Thoracic aorta (tissue), 2 donors: ENCODE measurements around the gene CORIN. TPM values are rescaled to one million over a fixed set of nuclear protein-coding genes. Genes with fewer than 3 reads are reported as not detected.

ENCODE experiments used
- ATAC-seq: fragments of 150-250 bp; one replicate; pipeline ENCODE4 v1.8.0; 2017; ENCODE audit warnings: low read depth; ENCODE audit not compliant: insufficient number of reproducible peaks, low FRiP score
- DNase-seq: peaks from one replicate; pipeline ENCODE4 v3.0.0-alpha.2; 2020; ENCODE audit warnings: low spot score
- H3K27ac ChIP-seq, 2 donors: fragments of 200-600 bp; sonication (generic); 1 replicate in 1 of 2; 2 replicates in 1 of 2; pipeline ENCODE4 v1.5.1; 2016; ENCODE audit warnings: mild to moderate bottlenecking in 2 of 2, moderate library complexity in 2 of 2
- H3K27me3 ChIP-seq: fragments of 200-600 bp; sonication (generic); replicated peaks from 2 replicates; pipeline ENCODE4 v1.6.0; 2016; ENCODE audit warnings: mild to moderate bottlenecking; ENCODE audit not compliant: insufficient read depth
- H3K36me3 ChIP-seq: fragments of 200-600 bp; sonication (generic); one replicate; pipeline ENCODE4 v1.5.1; 2016
- H3K4me1 ChIP-seq, 2 donors: fragments of 200-600 bp; sonication (generic); 1 replicate in 1 of 2; 2 replicates in 1 of 2; pipeline versions ENCODE4 v1.5.1 to v1.6.0; 2016; ENCODE audit warnings: low read depth in 2 of 2, mild to moderate bottlenecking in 1 of 2; ENCODE audit not compliant: control insufficient read depth in 1 of 2
- H3K4me3 ChIP-seq: fragments of 200-600 bp; sonication (generic); 2 replicates; pipeline ENCODE4 v1.5.1; 2016; ENCODE audit warnings: mild to moderate bottlenecking
- H3K9me3 ChIP-seq: fragments of 200-600 bp; sonication (generic); 2 replicates; pipeline ENCODE4 v1.5.1; 2016
- total RNA-seq, 2 donors: library from RNA; depleted of rRNA; stranded (reverse); fragments of >200 nt; gene quantifications; one replicate each; pipeline versions ENCODE4 v1.1.0 to v1.2.3, GENCODE V29; 2016
- TF ChIP-seq, protein P1 (sequence below): fragments of 200-600 bp; sonication (generic); IDR thresholded peaks from one replicate; pipeline ENCODE4 v1.5.1; 2019; ENCODE audit warnings: antibody characterized with exemption

Gene CORIN
- total RNA-seq, 2 donors from 2014 or later, result 0.63 to 1.9 TPM

DNA sequence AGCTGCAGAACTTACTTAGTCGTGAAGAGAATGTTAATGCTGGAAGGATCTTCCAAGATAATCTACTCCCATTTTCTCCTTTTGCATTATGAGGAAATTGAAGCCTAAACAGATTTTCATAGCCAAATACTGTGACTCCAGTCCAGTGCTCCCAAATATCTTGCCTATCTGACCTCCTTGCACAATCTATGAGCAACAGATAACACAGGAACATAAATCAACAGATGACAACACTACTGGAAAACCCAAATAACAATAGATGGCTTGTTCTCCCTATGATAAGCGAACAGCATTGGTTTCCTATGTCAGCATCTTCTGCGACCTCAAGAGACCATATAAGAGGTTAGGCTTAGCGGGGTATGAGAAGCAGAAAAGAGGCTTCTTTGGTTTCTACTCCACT, 88.0 kb downstream of the CORIN start:
- Histone ChIP-seq H3K27ac (no peak overlapping the region), H3K4me3 (no peak overlapping the region), H3K4me1 (no peaks in the 10 kb centered on the region), H3K9me3 (no peaks in the 10 kb centered on the region), H3K36me3 (no peaks in the 10 kb centered on the region), H3K27me3 (no peaks in the 10 kb centered on the region)
- ATAC-seq (no peak), DNase-seq (no peak)
- TF ChIP-seq, protein P1, sequence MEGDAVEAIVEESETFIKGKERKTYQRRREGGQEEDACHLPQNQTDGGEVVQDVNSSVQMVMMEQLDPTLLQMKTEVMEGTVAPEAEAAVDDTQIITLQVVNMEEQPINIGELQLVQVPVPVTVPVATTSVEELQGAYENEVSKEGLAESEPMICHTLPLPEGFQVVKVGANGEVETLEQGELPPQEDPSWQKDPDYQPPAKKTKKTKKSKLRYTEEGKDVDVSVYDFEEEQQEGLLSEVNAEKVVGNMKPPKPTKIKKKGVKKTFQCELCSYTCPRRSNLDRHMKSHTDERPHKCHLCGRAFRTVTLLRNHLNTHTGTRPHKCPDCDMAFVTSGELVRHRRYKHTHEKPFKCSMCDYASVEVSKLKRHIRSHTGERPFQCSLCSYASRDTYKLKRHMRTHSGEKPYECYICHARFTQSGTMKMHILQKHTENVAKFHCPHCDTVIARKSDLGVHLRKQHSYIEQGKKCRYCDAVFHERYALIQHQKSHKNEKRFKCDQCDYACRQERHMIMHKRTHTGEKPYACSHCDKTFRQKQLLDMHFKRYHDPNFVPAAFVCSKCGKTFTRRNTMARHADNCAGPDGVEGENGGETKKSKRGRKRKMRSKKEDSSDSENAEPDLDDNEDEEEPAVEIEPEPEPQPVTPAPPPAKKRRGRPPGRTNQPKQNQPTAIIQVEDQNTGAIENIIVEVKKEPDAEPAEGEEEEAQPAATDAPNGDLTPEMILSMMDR, result no peak

DNA sequence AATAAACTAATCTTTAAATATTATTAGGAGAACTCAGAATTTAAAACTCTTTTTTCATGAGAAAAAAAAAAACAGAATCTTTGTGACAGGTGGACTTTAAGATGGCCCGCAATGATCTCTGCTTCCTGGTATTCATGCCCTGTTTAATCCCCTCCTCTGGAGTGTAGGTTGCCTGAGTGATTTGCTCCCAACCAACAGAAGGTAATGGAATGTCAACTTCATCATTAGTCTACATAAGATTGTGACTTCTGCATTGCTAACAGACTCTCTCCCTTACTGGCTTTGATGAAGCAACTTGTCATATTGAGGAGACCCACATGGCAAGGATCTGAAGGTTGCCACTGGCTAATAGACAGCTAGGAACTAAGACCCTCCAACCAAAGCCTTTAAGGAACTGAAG, 88.8 kb downstream of the CORIN start:
- H3K27me3 ChIP-seq, result no peaks in the 10 kb centered on the region
- no peak for ATAC-seq
- no peaks in the 10 kb centered on the region for H3K4me1 ChIP-seq
- TF ChIP-seq, protein P1, result no peak
- H3K9me3 ChIP-seq, result no peaks in the 10 kb centered on the region
- H3K36me3 ChIP-seq, result no peaks in the 10 kb centered on the region
- no peak overlapping the region for H3K27ac ChIP-seq
- no peak for DNase-seq
- H3K4me3 ChIP-seq, result no peak overlapping the region

DNA sequence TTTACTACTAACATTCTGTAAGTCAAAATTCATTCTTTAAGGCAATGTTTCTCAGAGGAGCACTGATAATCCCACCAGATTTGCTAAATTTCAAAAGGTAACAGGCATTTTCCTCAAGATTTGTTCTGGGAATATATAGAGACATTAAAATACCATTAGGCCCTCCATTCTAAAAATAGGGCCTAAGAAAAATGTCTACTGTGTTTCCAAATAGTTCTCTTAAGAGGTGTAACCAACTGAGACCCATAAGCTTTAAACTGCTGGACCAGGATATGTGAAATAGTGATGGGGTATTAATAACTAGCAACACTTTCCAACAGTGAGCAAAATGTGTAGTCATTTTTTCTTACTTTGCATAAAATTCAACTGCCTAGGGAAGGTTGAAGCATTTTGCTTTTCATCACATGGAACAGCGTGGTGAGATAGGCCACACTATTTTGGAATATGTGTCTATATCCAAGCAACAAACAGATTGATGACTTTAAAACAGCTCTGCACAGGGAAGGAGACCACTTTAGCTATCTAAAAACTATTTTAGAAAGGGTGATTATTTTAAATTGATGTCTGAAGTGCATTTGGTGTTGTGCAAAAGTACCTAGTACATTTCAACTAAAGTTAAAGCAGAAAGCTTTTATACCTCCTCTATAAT, 89.9 kb downstream of the CORIN start:
- no peak for ATAC-seq
- no peaks in the 10 kb centered on the region for H3K4me1 ChIP-seq
- no peaks in the 10 kb centered on the region for H3K9me3 ChIP-seq

DNA sequence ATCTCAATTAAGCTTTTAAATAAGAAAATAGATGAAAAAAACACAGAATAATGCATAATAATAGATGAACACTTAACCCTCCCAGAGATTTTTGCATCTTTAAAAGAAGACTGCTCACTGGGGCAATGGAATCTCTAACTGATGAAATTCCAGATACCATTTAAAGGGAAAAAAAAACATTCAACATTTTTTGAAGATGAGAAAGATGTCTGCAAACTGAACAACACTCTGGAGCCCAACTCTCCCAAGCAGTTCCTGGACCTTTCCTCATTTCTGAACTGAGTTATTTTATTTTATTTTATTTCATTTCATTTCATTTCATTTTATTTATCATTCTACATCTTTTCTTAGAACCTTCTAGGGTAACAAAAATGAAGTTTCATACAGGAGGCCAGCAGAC, 90.7 kb downstream of the CORIN start:
- DNase-seq, result no peak
- no peak overlapping the region for H3K27ac ChIP-seq
- H3K4me3 ChIP-seq, result no peak overlapping the region
- H3K27me3 ChIP-seq, result no peaks in the 10 kb centered on the region
- no peaks in the 10 kb centered on the region for H3K9me3 ChIP-seq
- TF ChIP-seq, protein P1, result no peak
- no peaks in the 10 kb centered on the region for H3K36me3 ChIP-seq
- ATAC-seq, result no peak
- no peaks in the 10 kb centered on the region for H3K4me1 ChIP-seq

More for the DNA sequence above, 89.9 kb downstream of the CORIN start:
- Histone ChIP-seq H3K36me3 (no peaks in the 10 kb centered on the region), H3K27ac (no peak overlapping the region), H3K27me3 (no peaks in the 10 kb centered on the region), H3K4me3 (no peak overlapping the region)
- no peak for DNase-seq
- TF ChIP-seq, protein P1, result no peak

DNA sequence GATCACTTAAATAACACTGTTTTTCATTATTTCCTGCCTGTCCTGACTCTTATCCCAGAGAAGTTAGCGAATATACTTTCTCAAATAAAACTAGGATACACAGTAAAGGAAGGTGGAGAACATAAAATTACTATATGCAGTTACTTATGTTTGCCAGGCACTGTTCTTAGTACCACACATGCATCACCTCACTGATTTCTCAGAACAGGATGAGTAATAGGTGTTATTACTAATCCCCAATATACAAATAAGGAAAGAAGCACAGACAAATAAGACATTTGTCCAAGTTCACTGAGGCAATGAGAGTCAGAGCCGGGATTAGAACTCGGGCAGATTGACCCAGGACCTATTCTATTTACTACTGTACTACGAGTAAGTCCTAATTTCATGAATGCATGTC, 91.7 kb downstream of the CORIN start:
- Histone ChIP-seq H3K27me3 (no peaks in the 10 kb centered on the region), H3K4me3 (no peak overlapping the region), H3K27ac (no peak overlapping the region), H3K9me3 (no peaks in the 10 kb centered on the region), H3K4me1 (no peaks in the 10 kb centered on the region), H3K36me3 (no peaks in the 10 kb centered on the region)
- no peak for ATAC-seq
- TF ChIP-seq, protein P1, result no peak
- DNase-seq, result no peak
